ENCODE measurements around the gene CTNNBIP1.

The CTNNBIP1 gene

DNA sequence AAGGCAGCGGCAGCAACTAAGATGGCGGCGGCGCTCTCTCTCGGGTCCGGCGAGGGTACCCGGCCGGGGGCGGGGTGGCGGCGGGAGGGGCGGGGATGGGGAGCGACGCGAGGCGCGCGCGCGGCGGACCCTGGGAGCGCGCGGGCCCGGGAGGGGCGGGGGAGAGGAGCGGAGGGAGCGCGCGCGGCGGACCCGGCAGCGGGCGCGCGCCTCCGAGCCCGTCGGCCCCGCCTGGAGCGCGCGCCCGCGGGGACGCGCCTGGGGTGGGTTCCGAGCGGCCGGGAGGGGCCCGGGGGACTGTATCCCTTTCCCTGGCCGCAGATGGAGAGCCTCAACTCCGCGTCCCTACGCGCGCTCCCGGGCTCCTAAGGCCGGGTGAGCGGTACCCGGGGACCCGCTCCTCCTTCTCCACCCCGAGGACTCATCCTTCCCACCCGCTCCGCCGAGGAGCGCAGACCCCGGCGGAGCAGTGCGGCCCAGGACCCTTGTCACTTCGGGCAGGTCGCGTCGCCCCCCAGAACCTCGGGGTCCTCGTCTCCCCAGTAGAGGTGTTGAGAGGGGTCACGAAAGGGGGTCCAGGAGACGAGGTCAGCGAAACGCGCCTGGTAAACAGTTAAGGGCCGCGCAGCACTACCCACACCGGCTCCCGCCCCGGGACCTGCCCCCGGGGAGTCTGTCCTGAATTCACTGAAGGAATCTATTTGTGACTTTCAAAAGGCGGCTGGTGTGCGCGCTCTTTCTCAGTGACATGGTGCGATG, 85.9 kb downstream of the CTNNBIP1 start, which contains the start of gene CLSTN1 (continued):
- TF ChIP-seq KLF8 (tag by site-specific recombination; IDR thresholded peaks at IDR 0.05) (peak; percentile 69; the same call in 1 of the 2 replicates), BCL11B (tag by site-specific recombination; IDR thresholded peaks at IDR 0.05; ENCODE audit: low read depth) (peak; percentile 64; the same call in 1 of the 2 replicates), ZSCAN30 (tag by site-specific recombination; IDR thresholded peaks at IDR 0.05) (0 out of 2 replicates have a peak, but pooled peaks have one; percentile 15), SP3 (tag by site-specific recombination; IDR thresholded peaks at IDR 0.05) (peak; percentile 41; the same call in 1 of the 2 replicates), ZBTB8A (tag by site-specific recombination; IDR thresholded peaks at IDR 0.05) (0 out of 2 replicates have a peak, but pooled peaks have one; percentile 15), ZNF121 (tag by site-specific recombination; IDR thresholded peaks at IDR 0.05) (no peak), ZNF623 (tag by site-specific recombination; IDR thresholded peaks at IDR 0.05) (peak; percentile 16; the same call in 1 of the 2 replicates), GLIS2 (tag by site-specific recombination; IDR thresholded peaks at IDR 0.05) (peak; percentile 84), ZFHX2 (tag by site-specific recombination; conservative IDR thresholded peaks at IDR 0.05) (peak; percentile 29), ZNF610 (tag by site-specific recombination; IDR thresholded peaks at IDR 0.05; ENCODE audit: borderline replicate concordance) (peak; percentile 82; the same call in 1 of the 2 replicates), PRDM1 (tag by site-specific recombination; IDR thresholded peaks at IDR 0.05) (0 out of 2 replicates have a peak, but pooled peaks have one; percentile 14), SP7 (tag by site-specific recombination; IDR thresholded peaks at IDR 0.05) (0 out of 2 replicates have a peak, but pooled peaks have one; percentile 30), ZNF155 (tag by site-specific recombination; IDR thresholded peaks at IDR 0.05) (no peak), ZIC2 (tag by site-specific recombination; IDR thresholded peaks at IDR 0.05) (peak; percentile 48), BCL11A (tag by site-specific recombination; IDR thresholded peaks at IDR 0.05; ENCODE audit: low read depth) (peak; percentile 51), ZNF223 (tag by site-specific recombination; IDR thresholded peaks at IDR 0.05) (peak; percentile 83), ZNF596 (tag by site-specific recombination; IDR thresholded peaks at IDR 0.05) (no peak), ZNF777 (tag by site-specific recombination; IDR thresholded peaks at IDR 0.05; ENCODE audit: borderline replicate concordance) (no peak), ZBTB20 (tag by site-specific recombination; IDR thresholded peaks at IDR 0.05) (peak; percentile 100), ZNF76 (tag by site-specific recombination; IDR thresholded peaks at IDR 0.05; ENCODE audit: borderline replicate concordance, low read depth) (peak; percentile 16; the same call in 1 of the 2 replicates), FEZF1 (tag by site-specific recombination; IDR thresholded peaks at IDR 0.05) (0 out of 2 replicates have a peak, but pooled peaks have one; percentile 9), ZNF324 (tag by site-specific recombination; IDR thresholded peaks at IDR 0.05) (peak; percentile 63; the same call in 1 of the 2 replicates), ZNF558 (tag by site-specific recombination; IDR thresholded peaks at IDR 0.05) (no peak)
- TF ChIP-seq, protein P1, sequence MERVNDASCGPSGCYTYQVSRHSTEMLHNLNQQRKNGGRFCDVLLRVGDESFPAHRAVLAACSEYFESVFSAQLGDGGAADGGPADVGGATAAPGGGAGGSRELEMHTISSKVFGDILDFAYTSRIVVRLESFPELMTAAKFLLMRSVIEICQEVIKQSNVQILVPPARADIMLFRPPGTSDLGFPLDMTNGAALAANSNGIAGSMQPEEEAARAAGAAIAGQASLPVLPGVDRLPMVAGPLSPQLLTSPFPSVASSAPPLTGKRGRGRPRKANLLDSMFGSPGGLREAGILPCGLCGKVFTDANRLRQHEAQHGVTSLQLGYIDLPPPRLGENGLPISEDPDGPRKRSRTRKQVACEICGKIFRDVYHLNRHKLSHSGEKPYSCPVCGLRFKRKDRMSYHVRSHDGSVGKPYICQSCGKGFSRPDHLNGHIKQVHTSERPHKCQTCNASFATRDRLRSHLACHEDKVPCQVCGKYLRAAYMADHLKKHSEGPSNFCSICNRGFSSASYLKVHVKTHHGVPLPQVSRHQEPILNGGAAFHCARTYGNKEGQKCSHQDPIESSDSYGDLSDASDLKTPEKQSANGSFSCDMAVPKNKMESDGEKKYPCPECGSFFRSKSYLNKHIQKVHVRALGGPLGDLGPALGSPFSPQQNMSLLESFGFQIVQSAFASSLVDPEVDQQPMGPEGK (tag by site-specific recombination; IDR thresholded peaks at IDR 0.05) = peak; percentile 88
- TF ChIP-seq, protein P2, sequence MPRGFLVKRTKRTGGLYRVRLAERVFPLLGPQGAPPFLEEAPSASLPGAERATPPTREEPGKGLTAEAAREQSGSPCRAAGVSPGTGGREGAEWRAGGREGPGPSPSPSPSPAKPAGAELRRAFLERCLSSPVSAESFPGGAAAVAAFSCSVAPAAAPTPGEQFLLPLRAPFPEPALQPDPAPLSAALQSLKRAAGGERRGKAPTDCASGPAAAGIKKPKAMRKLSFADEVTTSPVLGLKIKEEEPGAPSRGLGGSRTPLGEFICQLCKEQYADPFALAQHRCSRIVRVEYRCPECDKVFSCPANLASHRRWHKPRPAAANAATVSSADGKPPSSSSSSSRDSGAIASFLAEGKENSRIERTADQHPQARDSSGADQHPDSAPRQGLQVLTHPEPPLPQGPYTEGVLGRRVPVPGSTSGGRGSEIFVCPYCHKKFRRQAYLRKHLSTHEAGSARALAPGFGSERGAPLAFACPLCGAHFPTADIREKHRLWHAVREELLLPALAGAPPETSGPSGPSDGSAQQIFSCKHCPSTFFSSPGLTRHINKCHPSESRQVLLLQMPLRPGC (tag by site-specific recombination; IDR thresholded peaks at IDR 0.05) = peak; percentile 73
- TF ChIP-seq, protein P3, sequence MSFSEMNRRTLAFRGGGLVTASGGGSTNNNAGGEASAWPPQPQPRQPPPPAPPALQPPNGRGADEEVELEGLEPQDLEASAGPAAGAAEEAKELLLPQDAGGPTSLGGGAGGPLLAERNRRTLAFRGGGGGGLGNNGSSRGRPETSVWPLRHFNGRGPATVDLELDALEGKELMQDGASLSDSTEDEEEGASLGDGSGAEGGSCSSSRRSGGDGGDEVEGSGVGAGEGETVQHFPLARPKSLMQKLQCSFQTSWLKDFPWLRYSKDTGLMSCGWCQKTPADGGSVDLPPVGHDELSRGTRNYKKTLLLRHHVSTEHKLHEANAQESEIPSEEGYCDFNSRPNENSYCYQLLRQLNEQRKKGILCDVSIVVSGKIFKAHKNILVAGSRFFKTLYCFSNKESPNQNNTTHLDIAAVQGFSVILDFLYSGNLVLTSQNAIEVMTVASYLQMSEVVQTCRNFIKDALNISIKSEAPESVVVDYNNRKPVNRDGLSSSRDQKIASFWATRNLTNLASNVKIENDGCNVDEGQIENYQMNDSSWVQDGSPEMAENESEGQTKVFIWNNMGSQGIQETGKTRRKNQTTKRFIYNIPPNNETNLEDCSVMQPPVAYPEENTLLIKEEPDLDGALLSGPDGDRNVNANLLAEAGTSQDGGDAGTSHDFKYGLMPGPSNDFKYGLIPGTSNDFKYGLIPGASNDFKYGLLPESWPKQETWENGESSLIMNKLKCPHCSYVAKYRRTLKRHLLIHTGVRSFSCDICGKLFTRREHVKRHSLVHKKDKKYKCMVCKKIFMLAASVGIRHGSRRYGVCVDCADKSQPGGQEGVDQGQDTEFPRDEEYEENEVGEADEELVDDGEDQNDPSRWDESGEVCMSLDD (tag by site-specific recombination; IDR thresholded peaks at IDR 0.05) = peak; percentile 94
- TF ChIP-seq, protein P4, sequence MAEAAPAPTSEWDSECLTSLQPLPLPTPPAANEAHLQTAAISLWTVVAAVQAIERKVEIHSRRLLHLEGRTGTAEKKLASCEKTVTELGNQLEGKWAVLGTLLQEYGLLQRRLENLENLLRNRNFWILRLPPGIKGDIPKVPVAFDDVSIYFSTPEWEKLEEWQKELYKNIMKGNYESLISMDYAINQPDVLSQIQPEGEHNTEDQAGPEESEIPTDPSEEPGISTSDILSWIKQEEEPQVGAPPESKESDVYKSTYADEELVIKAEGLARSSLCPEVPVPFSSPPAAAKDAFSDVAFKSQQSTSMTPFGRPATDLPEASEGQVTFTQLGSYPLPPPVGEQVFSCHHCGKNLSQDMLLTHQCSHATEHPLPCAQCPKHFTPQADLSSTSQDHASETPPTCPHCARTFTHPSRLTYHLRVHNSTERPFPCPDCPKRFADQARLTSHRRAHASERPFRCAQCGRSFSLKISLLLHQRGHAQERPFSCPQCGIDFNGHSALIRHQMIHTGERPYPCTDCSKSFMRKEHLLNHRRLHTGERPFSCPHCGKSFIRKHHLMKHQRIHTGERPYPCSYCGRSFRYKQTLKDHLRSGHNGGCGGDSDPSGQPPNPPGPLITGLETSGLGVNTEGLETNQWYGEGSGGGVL (tag by site-specific recombination; IDR thresholded peaks at IDR 0.05) = peak; percentile 77; the same call in 1 of the 2 replicates
- TF ChIP-seq, protein P5, sequence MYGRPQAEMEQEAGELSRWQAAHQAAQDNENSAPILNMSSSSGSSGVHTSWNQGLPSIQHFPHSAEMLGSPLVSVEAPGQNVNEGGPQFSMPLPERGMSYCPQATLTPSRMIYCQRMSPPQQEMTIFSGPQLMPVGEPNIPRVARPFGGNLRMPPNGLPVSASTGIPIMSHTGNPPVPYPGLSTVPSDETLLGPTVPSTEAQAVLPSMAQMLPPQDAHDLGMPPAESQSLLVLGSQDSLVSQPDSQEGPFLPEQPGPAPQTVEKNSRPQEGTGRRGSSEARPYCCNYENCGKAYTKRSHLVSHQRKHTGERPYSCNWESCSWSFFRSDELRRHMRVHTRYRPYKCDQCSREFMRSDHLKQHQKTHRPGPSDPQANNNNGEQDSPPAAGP (tag by site-specific recombination; IDR thresholded peaks at IDR 0.05) = peak; percentile 55; the same call in 1 of the 2 replicates
- TF ChIP-seq, protein P6, sequence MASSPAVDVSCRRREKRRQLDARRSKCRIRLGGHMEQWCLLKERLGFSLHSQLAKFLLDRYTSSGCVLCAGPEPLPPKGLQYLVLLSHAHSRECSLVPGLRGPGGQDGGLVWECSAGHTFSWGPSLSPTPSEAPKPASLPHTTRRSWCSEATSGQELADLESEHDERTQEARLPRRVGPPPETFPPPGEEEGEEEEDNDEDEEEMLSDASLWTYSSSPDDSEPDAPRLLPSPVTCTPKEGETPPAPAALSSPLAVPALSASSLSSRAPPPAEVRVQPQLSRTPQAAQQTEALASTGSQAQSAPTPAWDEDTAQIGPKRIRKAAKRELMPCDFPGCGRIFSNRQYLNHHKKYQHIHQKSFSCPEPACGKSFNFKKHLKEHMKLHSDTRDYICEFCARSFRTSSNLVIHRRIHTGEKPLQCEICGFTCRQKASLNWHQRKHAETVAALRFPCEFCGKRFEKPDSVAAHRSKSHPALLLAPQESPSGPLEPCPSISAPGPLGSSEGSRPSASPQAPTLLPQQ (tag by site-specific recombination; IDR thresholded peaks at IDR 0.05) = peak; percentile 53; the same call in 1 of the 2 replicates

Measured in HEK293 (cell line).